ENCODE measurements around the gene CHRNA1. TPM values are rescaled to one million over a fixed set of nuclear protein-coding genes. Genes with fewer than 3 reads are reported as not detected.

Gene CHRNA1
- total RNA-seq, 1 donor from 2014 or later, result not detected

DNA sequence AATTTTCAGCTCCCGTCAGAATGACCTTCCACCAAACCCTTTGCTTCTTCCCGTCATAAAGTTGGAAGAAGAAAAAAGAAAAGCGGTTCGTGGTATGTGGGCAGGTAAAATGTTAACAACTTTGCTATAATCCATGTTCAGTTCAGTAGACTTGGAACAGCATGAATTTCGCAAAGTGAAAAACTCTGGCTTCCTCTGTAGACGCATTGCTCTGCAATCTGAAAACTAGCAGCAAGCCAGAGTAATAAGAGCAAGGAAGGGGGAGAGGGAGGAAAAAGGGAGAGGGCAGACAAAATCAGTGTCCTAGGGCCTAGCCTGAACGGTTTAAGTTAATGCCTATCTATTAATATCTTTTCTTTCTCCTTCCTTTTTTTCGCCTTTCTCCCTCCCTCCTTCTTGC, 26.7 kb upstream of the CHRNA1 start:
- no peak for DNase-seq (ENCODE audit: low read depth)
- H3K4me3 ChIP-seq (ENCODE audit: low read depth, low read length), result no peak overlapping the region
- TF ChIP-seq, protein P1, sequence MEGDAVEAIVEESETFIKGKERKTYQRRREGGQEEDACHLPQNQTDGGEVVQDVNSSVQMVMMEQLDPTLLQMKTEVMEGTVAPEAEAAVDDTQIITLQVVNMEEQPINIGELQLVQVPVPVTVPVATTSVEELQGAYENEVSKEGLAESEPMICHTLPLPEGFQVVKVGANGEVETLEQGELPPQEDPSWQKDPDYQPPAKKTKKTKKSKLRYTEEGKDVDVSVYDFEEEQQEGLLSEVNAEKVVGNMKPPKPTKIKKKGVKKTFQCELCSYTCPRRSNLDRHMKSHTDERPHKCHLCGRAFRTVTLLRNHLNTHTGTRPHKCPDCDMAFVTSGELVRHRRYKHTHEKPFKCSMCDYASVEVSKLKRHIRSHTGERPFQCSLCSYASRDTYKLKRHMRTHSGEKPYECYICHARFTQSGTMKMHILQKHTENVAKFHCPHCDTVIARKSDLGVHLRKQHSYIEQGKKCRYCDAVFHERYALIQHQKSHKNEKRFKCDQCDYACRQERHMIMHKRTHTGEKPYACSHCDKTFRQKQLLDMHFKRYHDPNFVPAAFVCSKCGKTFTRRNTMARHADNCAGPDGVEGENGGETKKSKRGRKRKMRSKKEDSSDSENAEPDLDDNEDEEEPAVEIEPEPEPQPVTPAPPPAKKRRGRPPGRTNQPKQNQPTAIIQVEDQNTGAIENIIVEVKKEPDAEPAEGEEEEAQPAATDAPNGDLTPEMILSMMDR (conservative IDR thresholded peaks at IDR 0.05; ENCODE audit: low read depth, low read length), result no peak

DNA sequence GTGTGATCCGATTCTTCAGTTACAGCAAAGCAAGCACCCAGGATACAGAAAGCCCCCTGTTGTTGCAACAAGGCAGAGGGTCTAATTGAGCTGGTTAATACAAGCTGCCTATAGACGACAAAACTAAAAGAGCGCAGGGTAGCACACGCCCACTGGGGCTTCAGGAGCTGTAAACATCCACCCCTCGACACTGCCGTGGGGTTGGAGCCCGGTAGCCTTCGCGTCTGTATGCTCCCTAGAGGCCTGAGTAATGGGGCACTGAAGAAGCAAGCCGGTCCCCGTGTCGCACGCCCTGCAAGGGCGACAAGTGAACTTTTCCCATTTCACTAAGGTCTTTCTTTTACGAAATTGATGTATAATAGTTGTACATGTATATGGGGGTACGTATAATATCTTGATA, 24.7 kb upstream of the CHRNA1 start:
- TF ChIP-seq, protein P1 (conservative IDR thresholded peaks at IDR 0.05; ENCODE audit: low read depth, low read length), result no peak
- no peak overlapping the region for H3K4me3 ChIP-seq (ENCODE audit: low read depth, low read length)

DNA sequence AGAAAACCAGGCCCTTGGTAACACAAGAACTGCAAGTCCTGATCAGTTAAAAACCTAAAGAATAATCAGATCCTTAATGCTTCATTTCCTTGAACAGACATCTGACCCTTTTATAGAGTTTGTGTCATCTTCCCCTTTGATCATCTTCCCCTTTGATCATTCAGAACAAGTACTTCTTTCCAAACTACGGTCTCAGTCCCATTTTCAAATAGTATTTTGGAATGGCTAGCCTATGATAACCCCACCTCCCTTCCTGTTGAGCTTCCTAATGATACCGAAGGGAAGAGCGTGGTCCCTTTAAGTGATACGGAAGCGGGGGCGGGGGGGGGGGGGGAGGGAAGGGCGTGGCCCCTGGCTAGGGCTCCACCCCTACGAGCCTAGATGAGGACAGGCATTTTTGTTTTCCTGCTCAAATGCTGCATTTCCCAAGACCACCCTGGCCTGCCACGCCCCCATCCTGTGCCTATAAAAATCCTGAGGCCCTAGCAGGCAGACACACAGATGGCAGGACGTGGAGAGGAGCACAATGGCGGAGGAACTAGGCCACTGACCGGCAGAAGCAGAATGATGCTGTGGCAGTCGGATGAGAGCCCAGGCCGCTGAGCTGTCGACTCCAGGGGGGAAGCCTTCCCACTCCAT, 24.1 kb upstream of the CHRNA1 start:
- TF ChIP-seq, protein P1 (conservative IDR thresholded peaks at IDR 0.05; ENCODE audit: low read depth, low read length), result no peak
- no peak for DNase-seq (ENCODE audit: low read depth)

More for the DNA sequence above, 24.7 kb upstream of the CHRNA1 start:
- DNase-seq (ENCODE audit: low read depth), result no peak

DNA sequence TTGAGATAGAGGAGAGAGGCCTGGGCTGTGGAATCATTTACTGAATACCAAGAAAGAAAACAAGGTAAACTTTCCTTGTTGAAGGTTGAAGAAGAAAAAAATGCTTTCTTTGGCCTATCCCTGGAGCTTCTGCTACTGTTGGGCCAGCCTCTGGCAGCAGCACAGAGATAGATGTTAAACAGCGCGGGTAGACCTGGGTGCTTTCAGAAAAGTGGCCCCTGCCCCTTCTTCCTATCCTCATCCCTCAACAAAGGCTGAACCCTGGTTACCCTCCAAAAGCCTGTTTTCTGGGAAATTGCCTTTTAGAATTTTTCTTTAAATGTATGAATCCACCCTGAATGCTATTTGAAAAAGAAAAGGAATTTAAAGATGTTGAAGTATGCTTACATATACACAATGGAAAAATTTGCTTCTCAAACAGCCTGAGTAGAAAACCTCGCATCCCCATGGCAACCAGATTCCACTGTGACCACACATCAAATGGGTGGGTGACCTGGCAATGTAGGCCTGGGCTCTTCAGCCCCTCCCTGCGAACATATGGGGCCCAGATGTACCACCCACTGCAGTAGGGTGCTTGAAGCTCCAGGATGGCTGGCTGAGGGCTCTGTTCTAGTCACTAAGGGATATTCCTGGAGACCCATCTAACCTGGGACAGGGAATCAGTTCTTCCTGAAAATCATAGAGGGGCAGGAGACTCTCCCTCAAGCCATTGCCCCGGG, 23.4 kb upstream of the CHRNA1 start:
- DNase-seq (ENCODE audit: low read depth), result no peak
- TF ChIP-seq, protein P1 (conservative IDR thresholded peaks at IDR 0.05; ENCODE audit: low read depth, low read length), result no peak
- no peak overlapping the region for H3K4me3 ChIP-seq (ENCODE audit: low read depth, low read length)

More for the DNA sequence above, 24.1 kb upstream of the CHRNA1 start:
- no peak overlapping the region for H3K4me3 ChIP-seq (ENCODE audit: low read depth, low read length)

DNA sequence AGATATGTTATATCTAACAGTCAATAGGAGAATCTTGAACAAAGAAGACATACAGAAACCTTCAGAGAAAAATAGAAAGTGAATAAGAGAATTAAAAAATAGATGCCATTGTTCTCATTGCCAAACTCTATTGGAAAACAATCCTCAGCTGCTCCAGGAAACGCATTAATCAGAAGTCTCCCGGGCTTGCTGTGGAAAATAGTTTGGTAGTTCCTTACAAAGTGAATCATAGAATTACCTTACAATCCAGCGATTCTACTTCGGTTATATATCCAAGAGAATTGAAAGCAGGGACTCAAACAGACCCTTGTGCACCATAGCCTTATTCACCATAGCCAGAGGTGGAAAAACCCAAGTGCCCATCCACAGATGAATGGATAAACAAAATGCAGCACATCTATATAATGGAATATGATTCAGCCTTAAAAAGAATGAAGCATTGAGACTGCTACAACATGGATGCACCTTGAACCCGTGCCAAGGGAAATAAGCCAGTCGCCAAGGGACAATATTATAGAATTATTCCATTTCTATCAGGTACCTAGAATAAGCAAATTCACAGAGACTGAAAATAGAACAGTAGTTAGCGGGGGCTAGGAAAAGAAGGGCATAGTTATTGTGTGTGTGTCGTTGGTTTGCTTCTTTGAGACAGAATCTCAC, 21.9 kb upstream of the CHRNA1 start:
- no peak for DNase-seq (ENCODE audit: low read depth)
- TF ChIP-seq, protein P1 (conservative IDR thresholded peaks at IDR 0.05; ENCODE audit: low read depth, low read length), result no peak
- H3K4me3 ChIP-seq (ENCODE audit: low read depth, low read length), result no peak overlapping the region

DNA sequence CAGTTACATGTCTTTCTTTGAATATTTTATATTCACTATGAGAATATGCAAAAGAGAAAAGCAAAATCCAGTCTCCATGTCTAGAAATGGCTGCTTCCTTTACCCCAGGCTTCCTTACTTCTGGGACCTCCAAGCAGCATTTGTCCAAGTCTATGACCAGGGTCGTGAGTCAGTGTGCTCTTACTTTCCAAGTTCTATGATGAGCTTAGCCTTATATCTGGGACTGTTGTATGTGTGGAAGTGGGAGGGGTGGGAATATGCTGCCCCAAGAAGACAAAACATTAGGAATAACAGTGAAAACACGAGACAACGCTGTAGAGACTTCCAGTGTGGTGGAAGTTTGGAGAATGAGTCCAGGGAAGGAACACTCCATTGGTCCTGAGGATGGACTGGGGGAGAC, 21.2 kb upstream of the CHRNA1 start:
- no peak for DNase-seq (ENCODE audit: low read depth)
- H3K4me3 ChIP-seq (ENCODE audit: low read depth, low read length), result no peak overlapping the region
- TF ChIP-seq, protein P1 (conservative IDR thresholded peaks at IDR 0.05; ENCODE audit: low read depth, low read length), result no peak

All from epithelial cell of proximal tubule (primary cell).